ENCODE measurements around the gene PTGR1.
"Not testable (repeated sequence)": the region's sequence is repeated elsewhere in the genome, so short reads cannot be mapped to it uniquely, and the experiment has no call there.

PTGR1 gene

GRCh38 chr9:111613436-111614040 is 14.1 kb upstream of the PTGR1 start:
- DNase-seq: no peak

- DNase-seq: no peak
Observed at GRCh38 chr9:111610845-111611244, 11.4 kb upstream of the PTGR1 start.

DNA sequence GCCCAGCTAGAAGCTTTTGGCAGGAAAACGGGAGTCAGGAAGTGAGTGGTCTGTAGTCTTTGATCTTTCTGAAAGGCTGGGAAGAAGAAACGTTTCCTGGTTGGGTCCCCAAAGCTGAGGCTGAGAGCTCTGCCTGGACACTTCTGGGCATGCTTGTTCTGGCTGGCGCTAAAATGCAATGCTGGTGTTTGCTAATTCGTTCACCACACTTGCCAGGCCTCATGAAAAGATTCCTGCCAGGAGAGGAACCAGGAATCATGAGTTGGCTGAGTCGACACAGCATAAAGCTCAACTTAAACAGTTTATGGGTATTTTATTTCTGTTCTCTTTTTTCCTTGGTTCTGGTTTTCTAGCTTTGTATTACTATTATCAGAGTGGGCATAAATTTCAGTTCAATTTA is 10.7 kb upstream of the PTGR1 start:
- DNase-seq: no peak

- DNase-seq: no peak
Observed at GRCh38 chr9:111605041-111605559, 5.7 kb upstream of the PTGR1 start.

GRCh38 chr9:111604054-111604615 is 4.7 kb upstream of the PTGR1 start:
- no peak for DNase-seq

DNA sequence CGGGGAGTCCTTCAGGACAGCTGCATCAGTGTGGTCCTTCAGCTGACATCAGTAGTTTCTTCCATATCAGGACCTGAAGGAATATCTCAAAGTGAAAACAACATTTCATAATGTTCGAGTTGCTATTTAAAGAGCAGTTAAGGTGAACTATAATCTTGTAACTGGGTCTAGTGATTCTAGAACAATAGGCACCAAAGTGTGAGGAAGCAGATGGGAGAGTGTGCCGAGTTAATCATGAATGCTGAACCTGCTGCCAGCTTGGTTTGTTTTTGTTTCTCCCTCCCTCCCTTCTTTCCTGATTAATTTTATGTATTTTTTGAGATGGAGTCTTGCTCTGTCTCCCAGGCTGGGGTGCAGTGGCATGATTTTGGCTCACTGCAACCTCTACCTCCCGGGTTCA is 3.6 kb upstream of the PTGR1 start:
- DNase-seq: no peak

DNA sequence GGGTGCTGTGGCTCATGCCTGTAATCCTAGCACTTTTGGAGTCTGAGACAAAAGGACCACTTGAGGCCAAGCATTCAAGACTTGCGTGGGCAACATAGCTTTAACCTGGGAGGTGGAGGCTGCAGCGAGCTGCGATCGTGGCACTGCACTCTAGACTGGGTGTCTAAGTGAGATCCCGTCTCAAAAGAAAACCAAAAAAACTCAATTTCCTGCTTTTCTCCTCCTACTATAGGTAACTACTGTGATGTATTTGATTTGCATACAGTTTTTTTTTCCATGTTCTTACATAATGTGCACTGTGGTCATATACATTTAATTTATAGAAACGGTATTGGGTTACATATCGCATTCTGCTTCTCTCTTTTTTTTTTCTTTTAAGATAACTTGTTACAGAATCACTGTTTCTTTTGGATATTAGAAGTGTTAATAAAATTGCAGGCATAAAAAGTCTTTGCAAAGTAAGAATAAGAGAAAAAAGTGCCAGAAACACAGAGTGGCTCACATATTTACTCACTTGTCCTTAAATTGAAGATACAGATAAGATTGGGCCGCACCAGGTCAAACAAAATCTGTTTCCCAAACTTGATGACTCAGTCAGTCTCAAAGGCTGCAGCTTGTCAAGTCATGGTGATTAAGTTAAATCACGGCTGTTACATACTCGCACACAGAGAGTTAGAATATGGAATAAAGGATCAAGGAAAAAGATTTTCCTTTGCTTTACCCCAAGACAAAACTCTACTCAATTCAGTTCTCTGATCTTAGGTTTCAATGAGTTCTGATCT is 2.0 kb upstream of the PTGR1 start:
- no peak for DNase-seq

DNA sequence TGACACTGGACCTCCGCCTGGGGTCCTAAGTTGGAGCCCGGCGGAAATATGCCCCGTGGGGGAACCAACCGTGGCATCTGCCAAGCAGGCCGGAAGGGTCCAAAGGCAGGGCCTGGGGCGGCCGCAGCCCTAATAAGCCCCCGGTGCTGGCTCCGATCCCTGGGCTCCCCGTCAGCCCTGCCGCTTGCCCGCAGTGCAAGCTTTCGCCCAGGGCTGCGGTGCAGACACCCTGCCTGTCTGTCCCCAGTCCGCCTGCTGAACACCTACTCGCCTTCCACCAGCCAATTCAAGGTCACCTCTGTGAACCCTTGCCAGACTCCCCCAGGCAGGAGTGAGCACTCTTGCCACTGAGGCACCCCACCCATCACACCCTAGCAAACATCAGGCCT is 502 bp upstream of the PTGR1 start:
- peak in 1 of 14 donors; percentile 31 for DNase-seq

GRCh38 chr9:111598733-111599091 is 735 bp downstream of the PTGR1 start:
- DNase-seq: peak in 4 of 14 donors; percentile 26 to 37 (median 32)

- DNase-seq: peak in 9 of 14 donors; percentile 9 to 67 (median 21)
Observed at GRCh38 chr9:111597852-111598732, 1.4 kb downstream of the PTGR1 start.

GRCh38 chr9:111588846-111589245 is 10.6 kb downstream of the PTGR1 start:
- no peak for DNase-seq

GRCh38 chr9:111586378-111586777 is 13.1 kb downstream of the PTGR1 start:
- no peak for DNase-seq

GRCh38 chr9:111582888-111583287 is 16.6 kb downstream of the PTGR1 start:
- DNase-seq: peak in 1 of 14 donors; percentile 11

DNA sequence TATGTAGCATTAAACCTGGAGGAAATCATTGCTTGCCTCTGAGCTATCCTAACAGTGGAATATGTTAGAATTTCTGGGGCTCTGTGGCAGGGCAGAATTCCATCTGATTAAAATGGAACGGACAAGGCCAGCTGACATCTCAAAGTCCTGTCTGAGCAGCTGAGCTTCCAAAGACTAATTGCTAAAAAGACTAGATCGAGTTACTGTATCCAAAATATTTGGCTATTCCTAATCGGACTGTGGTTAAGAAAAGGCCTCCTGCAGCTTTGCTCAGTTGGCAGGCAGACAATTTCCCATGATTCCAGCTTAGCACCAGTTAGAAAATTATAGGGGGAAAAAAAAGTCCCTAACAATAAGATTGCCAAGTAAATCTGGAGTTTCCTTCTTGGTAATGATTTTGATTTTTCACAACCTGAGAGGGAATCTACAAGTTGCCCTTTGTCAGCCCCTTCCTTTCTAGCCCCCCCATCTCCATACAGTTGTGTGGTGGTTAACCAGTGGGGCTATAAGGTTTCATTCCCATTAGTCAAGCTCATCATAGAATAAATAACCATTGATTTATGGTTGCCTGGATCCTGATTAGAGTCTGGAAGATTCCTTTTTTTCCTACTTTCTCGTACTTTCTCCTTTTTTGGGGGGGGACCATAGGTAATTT is 26.4 kb downstream of the PTGR1 start:
- DNase-seq: peak in 1 of 14 donors; percentile 18

GRCh38 chr9:111568127-111568526 is 31.3 kb downstream of the PTGR1 start:
- not testable (repeated sequence) for DNase-seq

DNA sequence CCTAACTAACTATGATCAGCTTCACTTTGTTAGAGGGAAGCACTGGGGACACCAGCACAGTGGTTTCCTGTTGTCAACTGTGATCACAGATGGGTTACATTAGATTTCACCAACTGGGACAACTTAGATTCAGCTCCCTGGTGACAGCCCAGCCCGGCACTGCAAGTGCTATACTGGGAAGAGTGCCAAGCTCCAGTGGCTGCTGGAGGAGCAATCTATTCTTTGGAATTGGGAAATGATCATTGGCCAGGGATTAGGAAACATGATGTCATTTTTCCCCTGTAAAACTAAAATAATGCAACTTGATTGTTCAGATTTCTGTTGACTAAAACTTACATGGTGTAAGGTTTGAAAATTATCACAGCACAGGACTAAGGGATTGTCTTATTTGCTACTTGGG is 33.2 kb downstream of the PTGR1 start:
- peak in 3 of 14 donors; percentile 4 to 17 (median 6) for DNase-seq

GRCh38 chr9:111561165-111561719 is 38.2 kb downstream of the PTGR1 start:
- no peak for DNase-seq

- no peak for DNase-seq
Observed at GRCh38 chr9:111559000-111559610, 40.3 kb downstream of the PTGR1 start.

- DNase-seq: not testable (repeated sequence)
Observed at GRCh38 chr9:111555425-111555824, 44.0 kb downstream of the PTGR1 start.

- DNase-seq: no peak
Observed at GRCh38 chr9:111548623-111549022, 50.8 kb downstream of the PTGR1 start.

Data from C1 segment of cervical spinal cord (tissue), 14 donors.